IPS-18c (cell line): ENCODE measurements around the gene MYH2.

Source experiments
- H3K4me3 ChIP-seq: 2 replicates; pipeline ENCODE4 v1.7.0; 2013; ENCODE audit warnings: low read depth, mild to moderate bottlenecking, low read length, moderate library complexity; ENCODE audit not compliant: insufficient read depth
- H3K9me3 ChIP-seq: one replicate; pipeline ENCODE4 v1.6.1; 2013; ENCODE audit warnings: mild to moderate bottlenecking, low read length, moderate library complexity; ENCODE audit not compliant: control insufficient read depth, insufficient read depth

MYH2 gene

DNA sequence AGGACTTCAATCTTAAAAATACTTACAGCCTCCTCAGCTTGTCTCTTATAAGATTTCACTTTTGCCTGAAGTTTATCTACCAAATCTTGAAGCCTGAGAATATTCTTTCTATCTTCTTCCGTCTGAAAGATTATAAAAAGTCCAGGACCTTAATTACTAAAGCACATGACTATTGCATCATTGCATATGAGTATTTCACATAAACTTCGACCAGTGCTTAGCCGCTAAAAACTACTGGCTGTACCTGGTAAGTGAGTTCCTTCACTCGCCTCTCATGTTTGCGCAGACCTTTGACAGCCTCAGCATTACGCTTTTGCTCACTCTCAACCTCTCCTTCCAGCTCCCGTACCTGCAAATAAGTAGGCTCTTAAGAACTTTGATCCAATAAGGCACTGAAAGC lies 26.4 kb downstream of the MYH2 start:
- Histone ChIP-seq H3K4me3 (no peak overlapping the region), H3K9me3 (no peaks in the 10 kb centered on the region)

- no peak overlapping the region for H3K4me3 ChIP-seq
- no peaks in the 10 kb centered on the region for H3K9me3 ChIP-seq
Observed at GRCh38 chr17:10521949-10522348, 27.5 kb downstream of the MYH2 start.

DNA sequence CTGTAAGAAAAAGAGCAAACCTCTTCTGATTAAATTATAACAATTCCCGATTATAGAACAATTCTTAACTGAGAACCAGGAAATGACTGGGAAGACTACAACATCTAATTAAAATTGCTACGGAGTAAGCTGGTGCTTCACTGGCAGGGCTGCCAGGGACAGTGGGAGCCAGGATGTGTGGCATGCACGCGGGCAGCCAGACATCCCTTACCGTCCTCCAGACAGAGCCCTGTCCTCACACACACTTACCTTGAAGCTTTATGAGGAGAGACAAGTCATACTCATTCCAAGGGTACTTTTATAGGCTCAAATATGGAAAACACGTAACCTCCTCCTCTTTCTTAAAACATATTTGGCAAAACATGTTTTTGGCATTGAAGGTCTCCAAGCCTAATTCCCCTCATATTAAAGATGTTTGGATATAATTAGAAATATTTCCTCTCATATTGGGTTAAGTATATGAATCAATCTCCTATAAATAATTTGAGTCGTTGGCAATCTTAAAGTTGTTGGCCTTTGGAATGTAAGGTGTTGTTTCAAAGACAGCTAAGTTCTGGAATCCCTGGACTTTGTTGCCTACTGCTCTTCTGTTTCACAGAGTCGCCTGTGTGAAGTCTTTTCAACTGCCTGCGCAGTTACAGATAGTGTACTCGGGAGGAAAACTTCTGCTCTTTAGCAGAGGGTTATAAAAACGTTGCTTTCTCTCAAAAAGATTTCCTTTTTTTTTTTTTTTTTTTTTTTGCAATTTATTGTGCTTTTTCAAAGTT lies 31.0 kb downstream of the MYH2 start, which contains the start of gene MYH1:
MYH1 (minus strand) TSS at position 272 of the 767 bp plus-strand sequence. CDS start 1,900 bp downstream, outside the sequence.
- Histone ChIP-seq H3K4me3 (no peak within 1 kb of the TSS), H3K9me3 (no peaks in the 10 kb centered on the region)

GRCh38 chr17:10516638-10517037 lies 32.8 kb downstream of the MYH2 start:
- Histone ChIP-seq H3K4me3 (no peak overlapping the region), H3K9me3 (no peaks in the 10 kb centered on the region)

DNA sequence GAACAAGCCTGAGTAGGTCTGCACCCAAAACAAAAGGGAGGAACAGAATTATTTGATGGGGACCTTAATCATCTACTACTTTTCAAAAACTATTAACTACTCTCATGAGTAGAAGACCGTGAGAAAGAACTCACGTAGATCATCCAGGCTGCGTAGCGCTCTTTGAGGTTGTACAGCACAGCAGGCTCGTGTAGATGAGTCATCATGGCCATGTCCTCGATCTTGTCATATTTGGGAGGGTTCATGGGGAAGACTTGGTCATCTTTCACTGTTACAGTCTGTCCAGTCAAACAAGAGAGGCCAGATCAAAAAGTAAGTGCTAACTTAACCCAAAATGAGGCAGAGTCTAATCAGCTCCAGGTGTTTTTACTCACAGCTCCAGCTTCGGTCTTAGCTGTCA lies 33.4 kb downstream of the MYH2 start:
- Histone ChIP-seq H3K9me3 (no peaks in the 10 kb centered on the region), H3K4me3 (no peak overlapping the region)

DNA sequence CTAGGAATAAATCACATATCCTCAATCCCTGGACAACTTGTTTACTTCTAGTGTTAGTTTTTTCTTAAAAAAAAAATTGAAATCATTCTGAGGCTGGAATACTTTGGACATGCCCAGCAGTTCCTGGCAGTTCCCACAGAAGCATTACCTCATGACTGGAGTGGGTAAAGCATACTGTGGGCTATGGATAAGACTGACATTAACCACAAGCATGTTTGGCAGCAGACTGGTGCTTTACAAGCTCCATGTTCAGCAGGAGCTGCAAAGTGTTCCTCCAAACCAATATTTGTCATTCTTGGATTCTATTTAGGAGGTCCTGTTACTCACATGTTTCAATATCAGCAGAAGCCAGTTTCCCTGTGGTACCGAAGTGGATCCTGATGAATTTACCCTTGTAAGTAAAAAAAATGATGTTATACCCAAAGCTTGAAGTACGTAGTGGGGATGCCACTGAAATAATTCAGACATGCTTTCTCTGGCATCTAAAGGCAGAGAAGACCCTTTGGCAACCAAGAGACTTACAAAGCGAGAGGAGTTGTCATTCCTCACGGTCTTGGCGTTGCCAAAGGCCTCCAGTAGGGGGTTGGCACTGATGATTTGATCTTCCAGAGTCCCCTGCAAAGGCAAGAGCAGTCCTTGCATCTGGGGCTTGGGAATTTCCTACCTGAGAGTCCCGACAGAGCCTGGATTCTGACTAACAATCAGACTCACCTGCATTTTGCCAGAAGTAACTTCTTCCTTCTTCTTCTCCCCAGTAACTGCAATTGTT lies 36.0 kb downstream of the MYH2 start:
- no peaks in the 10 kb centered on the region for H3K9me3 ChIP-seq
- H3K4me3 ChIP-seq: no peak overlapping the region

DNA sequence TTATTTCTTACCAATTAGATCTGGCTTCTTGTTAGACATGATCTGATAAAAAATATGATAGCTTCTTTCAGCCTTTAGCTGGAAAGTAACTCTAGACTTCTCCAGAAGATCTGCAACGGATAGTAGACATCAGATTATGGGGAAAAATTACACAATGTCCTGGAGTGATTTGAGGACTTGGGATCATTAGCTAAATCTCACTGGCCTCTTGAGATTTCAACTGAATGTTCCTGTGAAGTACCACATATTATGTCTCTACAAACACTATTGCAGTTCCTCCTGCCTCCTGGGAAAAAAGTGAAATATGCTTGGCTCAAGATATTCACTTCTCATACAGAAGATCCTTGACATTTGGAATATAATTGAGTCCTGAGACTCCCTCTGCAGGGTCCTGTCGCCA lies 36.6 kb downstream of the MYH2 start:
- Histone ChIP-seq H3K9me3 (no peaks in the 10 kb centered on the region), H3K4me3 (no peak overlapping the region)

DNA sequence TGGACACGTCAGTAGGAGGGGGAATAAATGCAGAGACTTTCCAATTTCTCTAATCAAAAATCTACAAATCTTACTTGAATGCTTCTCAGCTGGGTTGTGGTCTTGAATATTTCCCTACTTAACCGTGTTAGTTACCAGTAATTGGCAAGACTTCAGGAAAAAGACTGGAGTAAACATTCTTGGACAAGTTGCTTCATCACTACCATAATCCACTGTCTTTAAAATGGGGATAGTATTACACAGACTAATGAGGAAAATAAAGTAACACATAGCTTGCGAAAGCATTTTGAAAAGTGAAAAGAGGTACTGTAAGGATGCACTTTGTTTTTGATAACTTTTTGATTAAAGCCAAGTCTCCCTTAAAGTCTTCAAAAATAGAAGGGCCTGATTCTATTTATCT lies 49.5 kb downstream of the MYH2 start:
- no peak overlapping the region for H3K4me3 ChIP-seq
- H3K9me3 ChIP-seq: peaks cover 2% of the 10 kb centered on the region

DNA sequence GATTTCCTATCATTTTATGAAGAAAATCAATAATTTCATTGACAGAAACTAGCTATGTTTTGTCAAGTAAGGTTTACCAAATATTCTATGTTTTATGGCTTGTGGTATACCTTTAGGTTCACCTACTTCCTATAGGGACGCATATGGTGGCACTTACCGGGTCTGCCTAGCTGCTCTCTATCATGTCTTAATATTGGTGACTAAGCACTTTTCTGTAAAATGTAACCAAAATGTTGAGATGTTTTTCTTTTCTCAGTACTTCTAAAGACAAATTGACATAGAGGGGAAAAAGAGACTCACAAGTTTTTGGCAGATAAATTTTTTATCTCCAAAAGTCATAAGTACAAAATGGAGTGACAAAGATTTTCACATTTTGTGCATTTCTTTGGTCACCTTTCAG lies 57.5 kb downstream of the MYH2 start:
- peaks cover 2% of the 10 kb centered on the region for H3K9me3 ChIP-seq
- H3K4me3 ChIP-seq: no peak overlapping the region

GRCh38 chr17:10482252-10482651 lies 67.2 kb downstream of the MYH2 start:
- no peaks in the 10 kb centered on the region for H3K9me3 ChIP-seq
- no peak overlapping the region for H3K4me3 ChIP-seq

GRCh38 chr17:10477701-10478100 lies 71.8 kb downstream of the MYH2 start:
- H3K4me3 ChIP-seq: no peak overlapping the region
- H3K9me3 ChIP-seq: no peaks in the 10 kb centered on the region

DNA sequence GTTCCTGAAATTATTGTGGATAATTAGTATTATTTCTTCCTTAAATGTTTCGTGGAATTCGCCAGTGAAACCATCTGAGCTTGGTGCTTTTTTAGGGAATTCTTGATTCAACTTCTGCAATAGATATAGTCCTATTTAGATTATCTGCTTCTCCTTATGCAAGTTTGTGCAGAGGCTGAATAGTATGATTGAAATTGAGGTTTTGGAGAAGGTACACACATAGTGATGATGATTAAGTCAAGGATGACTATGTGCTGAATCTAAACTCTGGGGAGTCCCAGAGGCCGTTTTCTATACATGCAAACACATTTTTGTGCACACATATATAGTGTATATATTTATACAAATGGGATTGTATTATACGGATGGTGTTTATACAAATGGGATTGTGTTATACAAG lies 74.9 kb downstream of the MYH2 start:
- Histone ChIP-seq H3K4me3 (no peak overlapping the region), H3K9me3 (no peaks in the 10 kb centered on the region)

GRCh38 chr17:10471858-10472257 lies 77.6 kb downstream of the MYH2 start:
- no peak overlapping the region for H3K4me3 ChIP-seq
- no peaks in the 10 kb centered on the region for H3K9me3 ChIP-seq
